Testis (tissue), 3 donors: ENCODE measurements around the gene NOL6. TPM values are rescaled to one million over a fixed set of nuclear protein-coding genes. Genes with fewer than 3 reads are reported as not detected.

Source experiments
- DNase-seq: peaks from one replicate; pipeline ENCODE4 v3.0.0-alpha.2; 2019
- H3K27ac ChIP-seq, 2 donors: fragments of 200-600 bp; sonication (generic); one replicate each; pipeline ENCODE4 v1.5.1; 2019
- H3K27me3 ChIP-seq: fragments of 200-600 bp; sonication (generic); one replicate; pipeline ENCODE4 v1.5.1; 2019
- H3K36me3 ChIP-seq: fragments of 200-600 bp; sonication (generic); one replicate; pipeline ENCODE4 v1.5.1; 2017; ENCODE audit warnings: low read depth; ENCODE audit errors: missing control alignments
- H3K4me1 ChIP-seq: fragments of 200-600 bp; sonication (generic); one replicate; pipeline ENCODE4 v1.5.1; 2019
- H3K4me3 ChIP-seq, 2 donors: fragments of 200-600 bp; sonication (generic); one replicate each; pipeline ENCODE4 v1.5.1; 2017 to 2019
- H3K9me3 ChIP-seq: fragments of 200-600 bp; sonication (generic); one replicate; pipeline ENCODE4 v1.5.1; 2017
- POLR2A ChIP-seq: fragments of 450-650 bp; IDR thresholded peaks from one replicate; pipeline ENCODE4 v1.6.1; 2017; ENCODE audit warnings: antibody characterized with exemption, mild to moderate bottlenecking, moderate library complexity
- WGBS, 2 donors: methylation state at CpG; one replicate each; pipeline ENCODE4 v1.1.5; 2018; 5-methylcytosine and 5-hydroxymethylcytosine counted together
- intact Hi-C: fragments of 100-400 bp; cut with DNase I; formaldehyde crosslinking; loops from one replicate; pipeline ENCODE4 v1.15.1; 2023; ENCODE audit warnings: low total_unique reads
- polyA plus RNA-seq: library from polyadenylated mRNA; stranded (reverse); fragments of 350-450 nt; fragmentation: Illumina TruSeq; extraction: RNeasy Lipid Tissue Mini Kit (QIAGEN cat#74804); gene quantifications from one replicate; pipeline ENCODE4 v1.2.3, GENCODE V29; 2014; ENCODE audit warnings: low read depth, low replicate concordance; ENCODE audit not compliant: insufficient read depth
- total RNA-seq, 2 donors: library from RNA; depleted of rRNA; stranded (reverse); fragments of >200 nt; gene quantifications; one replicate each; pipeline ENCODE4 v1.2.3, GENCODE V29; 2016
- TF ChIP-seq, protein P1 (sequence below), 3 experiments: fragments of 450-650 bp in 2 of 3; fragments of 200-600 bp in 1 of 3; sonication (generic) in 1 of 3; IDR thresholded peaks; one replicate each; pipeline ENCODE4 v1.5.1; 2016 to 2019; ENCODE audit warnings: antibody characterized with exemption in 3 of 3, mild to moderate bottlenecking in 2 of 3, moderate library complexity in 1 of 3

The NOL6 gene
- total and polyA plus RNA-seq, 3 donors from 2014 or later, result 40.4 to 51.6 (median 45.4) TPM

DNA sequence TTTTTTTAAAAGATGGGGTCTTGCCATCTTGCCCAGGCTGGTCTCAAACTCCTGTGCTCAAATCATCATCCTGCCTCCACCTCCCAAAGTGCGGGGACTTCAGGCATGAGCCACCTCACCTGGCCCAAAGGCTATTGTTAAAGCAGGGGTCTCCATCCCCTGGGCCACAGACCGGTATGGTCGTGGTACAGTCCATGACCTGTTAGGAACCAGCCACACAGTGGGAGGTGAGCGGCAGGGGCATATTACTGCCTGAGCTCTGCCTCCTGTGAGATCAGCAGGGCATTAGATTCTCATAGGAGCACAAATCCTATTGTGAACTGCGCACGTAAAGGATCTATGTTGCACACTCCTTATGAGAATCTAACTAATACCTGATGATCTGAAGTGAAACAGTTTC lies 7.3 kb upstream of the NOL6 start:
- TF ChIP-seq POLR2A, result no peak
- TF ChIP-seq, protein P1, sequence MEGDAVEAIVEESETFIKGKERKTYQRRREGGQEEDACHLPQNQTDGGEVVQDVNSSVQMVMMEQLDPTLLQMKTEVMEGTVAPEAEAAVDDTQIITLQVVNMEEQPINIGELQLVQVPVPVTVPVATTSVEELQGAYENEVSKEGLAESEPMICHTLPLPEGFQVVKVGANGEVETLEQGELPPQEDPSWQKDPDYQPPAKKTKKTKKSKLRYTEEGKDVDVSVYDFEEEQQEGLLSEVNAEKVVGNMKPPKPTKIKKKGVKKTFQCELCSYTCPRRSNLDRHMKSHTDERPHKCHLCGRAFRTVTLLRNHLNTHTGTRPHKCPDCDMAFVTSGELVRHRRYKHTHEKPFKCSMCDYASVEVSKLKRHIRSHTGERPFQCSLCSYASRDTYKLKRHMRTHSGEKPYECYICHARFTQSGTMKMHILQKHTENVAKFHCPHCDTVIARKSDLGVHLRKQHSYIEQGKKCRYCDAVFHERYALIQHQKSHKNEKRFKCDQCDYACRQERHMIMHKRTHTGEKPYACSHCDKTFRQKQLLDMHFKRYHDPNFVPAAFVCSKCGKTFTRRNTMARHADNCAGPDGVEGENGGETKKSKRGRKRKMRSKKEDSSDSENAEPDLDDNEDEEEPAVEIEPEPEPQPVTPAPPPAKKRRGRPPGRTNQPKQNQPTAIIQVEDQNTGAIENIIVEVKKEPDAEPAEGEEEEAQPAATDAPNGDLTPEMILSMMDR (IDR thresholded peaks at IDR 0.05), result no peak
- intact Hi-C loops, result no loop called here
- Histone ChIP-seq H3K4me3 (no peak overlapping the region), H3K36me3 (no peaks in the 10 kb centered on the region), H3K27ac (no peak overlapping the region), H3K27me3 (no peaks in the 10 kb centered on the region), H3K4me1 (no peaks in the 10 kb centered on the region), H3K9me3 (no peaks in the 10 kb centered on the region)
- WGBS, 2 donors, result 89 to 92% methylated on average over 6 of the region's 6 CpGs
- DNase-seq, result no peak

DNA sequence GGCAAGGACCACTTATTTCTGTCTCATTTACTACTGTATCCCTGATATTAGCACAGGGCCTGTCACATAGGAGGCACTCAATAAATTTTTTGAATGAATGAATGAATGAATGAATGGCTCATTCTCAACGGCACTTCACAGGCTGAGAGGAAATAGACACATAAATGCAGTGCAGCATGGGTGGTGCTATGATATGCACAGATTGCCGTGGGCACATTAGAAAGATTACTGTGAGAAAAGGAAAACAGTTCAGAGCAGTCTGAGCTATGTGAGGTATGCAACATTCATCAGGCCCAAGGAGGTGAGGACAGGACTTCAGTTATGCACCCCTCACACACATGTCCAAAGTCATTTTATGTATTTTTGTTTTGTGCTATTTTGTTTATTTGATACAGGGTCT lies 6.4 kb upstream of the NOL6 start:
- no peak overlapping the region for H3K4me3 ChIP-seq
- no peaks in the 10 kb centered on the region for H3K36me3 ChIP-seq
- no peak for DNase-seq
- intact Hi-C loops, result no loop called here
- WGBS, 2 donors, result 68 to 83% methylated on average over 2 of the region's 2 CpGs
- no peaks in the 10 kb centered on the region for H3K27me3 ChIP-seq
- no peaks in the 10 kb centered on the region for H3K4me1 ChIP-seq
- H3K27ac ChIP-seq, result no peak overlapping the region
- TF ChIP-seq, protein P1 (IDR thresholded peaks at IDR 0.05), result no peak
- TF ChIP-seq POLR2A, result no peak
- no peaks in the 10 kb centered on the region for H3K9me3 ChIP-seq

DNA sequence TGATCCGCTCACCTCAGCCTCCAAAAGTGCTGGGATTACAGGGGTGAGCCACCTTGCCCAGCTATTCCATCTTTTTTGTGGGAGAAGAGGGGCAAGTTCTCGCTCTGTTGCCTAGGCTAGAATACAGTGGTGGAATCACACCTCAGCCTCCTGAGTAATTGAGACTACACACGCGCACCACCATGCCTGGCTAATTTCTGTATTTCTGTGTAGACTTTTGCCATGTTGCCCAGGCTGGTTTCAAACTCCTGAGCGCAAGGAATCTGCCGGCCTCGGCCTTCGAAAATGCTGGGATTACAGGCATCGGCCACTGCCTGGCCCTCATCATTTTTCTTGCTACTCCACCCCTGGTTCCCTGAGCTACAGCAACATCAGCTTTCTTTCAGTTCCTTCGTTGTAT lies 2.8 kb upstream of the NOL6 start:
- peak; percentile 10 for DNase-seq
- 93 to 96% methylated on average over 10 of the region's 10 CpGs for whole genome bisulfite sequencing, 2 donors

DNA sequence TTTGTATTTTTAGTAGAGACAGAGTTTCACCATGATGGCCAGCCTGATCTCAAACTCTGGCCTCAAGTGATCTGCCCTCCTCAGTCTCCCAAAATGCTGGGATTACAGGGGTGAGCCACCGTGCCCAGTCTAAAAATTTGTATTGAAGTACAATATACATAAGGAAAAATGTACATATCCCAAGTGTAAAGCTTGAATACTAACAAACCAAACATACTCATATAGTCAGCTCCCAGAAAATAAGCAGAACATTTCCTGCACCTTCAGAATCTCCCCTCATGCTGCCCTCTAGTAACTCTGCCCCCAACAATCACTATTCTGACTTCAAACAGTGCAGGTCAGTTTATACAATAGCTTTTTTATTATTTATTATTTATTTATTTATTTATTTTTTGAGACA lies 1.6 kb upstream of the NOL6 start:
- Histone ChIP-seq H3K9me3 (no peaks in the 10 kb centered on the region), H3K4me3 (no peak overlapping the region), H3K27me3 (no peaks in the 10 kb centered on the region), H3K36me3 (no peaks in the 10 kb centered on the region), H3K4me1 (peaks cover 14% of the 10 kb centered on the region), H3K27ac (no peak overlapping the region)
- intact Hi-C loops, result no loop called here
- WGBS, 2 donors, result 86 to 89% methylated on average over 1 of the region's 1 CpG
- peak; percentile 1 for DNase-seq
- no peak for TF ChIP-seq POLR2A
- TF ChIP-seq, protein P1 (IDR thresholded peaks at IDR 0.05), result no peak

More for the DNA sequence above, 2.8 kb upstream of the NOL6 start:
- no peaks in the 10 kb centered on the region for H3K9me3 ChIP-seq
- TF ChIP-seq, protein P1 (IDR thresholded peaks at IDR 0.05), result no peak
- H3K27me3 ChIP-seq, result no peaks in the 10 kb centered on the region
- intact Hi-C loops, result no loop called here
- no peak overlapping the region for H3K27ac ChIP-seq
- H3K4me1 ChIP-seq, result peaks cover 14% of the 10 kb centered on the region
- no peaks in the 10 kb centered on the region for H3K36me3 ChIP-seq
- H3K4me3 ChIP-seq, result no peak overlapping the region

DNA sequence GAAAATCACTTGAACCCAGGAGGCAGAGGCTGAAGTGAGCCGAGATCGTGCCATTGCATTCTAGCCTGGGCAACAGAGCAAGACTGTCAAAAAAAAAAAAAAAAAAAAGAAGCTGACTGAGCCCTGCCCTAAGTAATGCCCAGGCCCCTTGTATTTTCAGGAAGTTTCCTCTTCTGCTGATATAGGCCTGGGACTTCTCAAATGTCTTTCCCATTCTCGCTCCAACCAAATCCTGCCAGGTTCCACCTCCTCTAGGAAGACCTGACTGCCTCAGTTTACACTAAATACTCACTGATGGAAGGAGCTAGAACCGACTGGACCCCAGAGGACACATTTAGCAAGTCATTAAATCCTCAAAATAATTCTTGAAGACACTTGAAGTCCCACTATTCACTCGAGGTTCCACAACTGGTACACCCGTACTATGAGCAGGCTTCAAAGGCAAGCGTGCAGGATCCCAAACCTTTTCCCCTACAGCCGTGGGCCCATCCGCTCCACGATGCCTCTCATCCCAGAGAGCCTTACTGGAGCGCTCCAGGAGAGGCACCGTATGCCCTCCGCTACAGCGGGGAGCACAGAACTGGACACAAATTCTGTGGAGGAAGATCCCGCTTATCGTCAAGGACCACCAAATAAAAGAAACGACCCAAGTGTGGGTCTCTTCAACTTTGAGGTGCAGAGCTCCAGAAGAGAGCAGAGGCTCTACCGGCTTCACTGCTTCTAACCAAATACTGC lies 676 bp downstream of the NOL6 start:
- Histone ChIP-seq H3K4me3 (peak overlapping the region; percentile 61 to 84), H3K27me3 (no peaks in the 10 kb centered on the region), H3K27ac (no peak overlapping the region), H3K9me3 (no peaks in the 10 kb centered on the region), H3K36me3 (no peaks in the 10 kb centered on the region), H3K4me1 (peaks cover 14% of the 10 kb centered on the region)
- 9 to 10% methylated on average over 18 of the region's 18 CpGs for WGBS, 2 donors
- no peak for DNase-seq
- TF ChIP-seq, protein P1 (IDR thresholded peaks at IDR 0.05), result no peak
- TF ChIP-seq POLR2A, result no peak
- intact Hi-C loops, result no loop called here
